WTC11 (cell line): ENCODE results near the gene ISY1. TPM values are rescaled to one million over a fixed set of nuclear protein-coding genes. Genes with fewer than 3 reads are reported as not detected.
A peak's percentile ranks its signal among the peaks of the same experiment; 100 is the strongest.

Source experiments
- ATAC-seq: fragments of 200-7000 bp; cut with Tn5 transposase; 2 replicates; pipeline ENCODE4 v1.10.0; 2021; ENCODE audit warnings: mild to moderate bottlenecking, moderate library complexity
- CTCF ChIA-PET: fragments of 300-600 bp; sonication (Branson Sonifier 250); formaldehyde crosslinking; loops from one replicate; lab custom pipeline; 2021; ENCODE audit warnings: antibody characterized with exemption; lab: Charles Lee
- POLR2A ChIA-PET: fragments of 350-600 bp; sonication (Branson Sonifier 250); formaldehyde crosslinking; loops from one replicate; lab custom pipeline; 2021; ENCODE audit warnings: antibody characterized with exemption; lab: Charles Lee
- DNase-seq: peaks from one replicate; pipeline ENCODE4 v3.0.0; 2021; ENCODE audit warnings: low spot score
- H3K27ac Mint-ChIP-seq: 2 replicates; pipeline ENCODE4 v1.8.0; 2021; ENCODE audit warnings: mixed read lengths
- H3K27me3 Mint-ChIP-seq: 2 replicates; pipeline ENCODE4 v1.8.0; 2021; ENCODE audit warnings: low read depth, mild to moderate bottlenecking, moderate library complexity, mixed read lengths
- H3K36me3 Mint-ChIP-seq: 2 replicates; pipeline ENCODE4 v1.8.0; 2021; ENCODE audit warnings: mixed read lengths
- H3K4me1 Mint-ChIP-seq: 2 replicates; pipeline ENCODE4 v1.8.0; 2022; ENCODE audit warnings: mixed read lengths
- H3K4me3 Mint-ChIP-seq: 2 replicates; pipeline ENCODE4 v1.8.0; 2021; ENCODE audit warnings: mild to moderate bottlenecking, moderate library complexity, mixed read lengths
- H3K9me3 Mint-ChIP-seq: 2 replicates; pipeline ENCODE4 v1.8.0; 2021; ENCODE audit warnings: mixed read lengths
- AR ChIP-seq: fragments of 250-450 bp; sonication (Bioruptor Pico); IDR thresholded peaks from 2 replicates; pipeline ENCODE4 v1.9.0; 2021; ENCODE audit warnings: mild to moderate bottlenecking
- ATF1 ChIP-seq: sonication (generic); formaldehyde crosslinking; IDR thresholded peaks from 2 replicates; pipeline ENCODE4 v1.8.1; 2023; ENCODE audit warnings: mild to moderate bottlenecking, moderate library complexity, missing genetic modification reagents
- E2F1 ChIP-seq: sonication (generic); formaldehyde crosslinking; IDR thresholded peaks from 2 replicates; pipeline ENCODE4 v1.8.0; 2022; ENCODE audit warnings: mild to moderate bottlenecking, missing genetic modification reagents
- ELF4 ChIP-seq: sonication (generic); formaldehyde crosslinking; IDR thresholded peaks from 2 replicates; pipeline ENCODE4 v1.8.1; 2022; ENCODE audit warnings: low read depth, mild to moderate bottlenecking, moderate library complexity, missing genetic modification reagents
- ESRRA ChIP-seq: sonication (generic); formaldehyde crosslinking; IDR thresholded peaks from 2 replicates; pipeline ENCODE4 v1.8.1; 2022; ENCODE audit warnings: mild to moderate bottlenecking, missing genetic modification reagents, borderline replicate concordance
- GRHL2 ChIP-seq: fragments of 250-450 bp; sonication (Bioruptor Pico); IDR thresholded peaks from 2 replicates; pipeline ENCODE4 v1.8.0; 2022; ENCODE audit warnings: mild to moderate bottlenecking, moderate library complexity; ENCODE audit not compliant: insufficient replicate concordance, severe bottlenecking
- HMGA2 ChIP-seq: fragments of 250-450 bp; sonication (Bioruptor Pico); IDR thresholded peaks from 2 replicates; pipeline ENCODE4 v1.4.0; 2021; ENCODE audit warnings: mild to moderate bottlenecking, moderate library complexity
- HMGXB4 ChIP-seq: sonication (generic); formaldehyde crosslinking; IDR thresholded peaks from 2 replicates; pipeline ENCODE4 v1.8.1; 2023; ENCODE audit warnings: mild to moderate bottlenecking, moderate library complexity, missing genetic modification reagents
- IRF1 ChIP-seq: sonication (generic); formaldehyde crosslinking; IDR thresholded peaks from 2 replicates; pipeline ENCODE4 v1.8.0; 2023; ENCODE audit warnings: missing genetic modification reagents
- OVOL2 ChIP-seq: fragments of 250-450 bp; sonication (Bioruptor Pico); IDR thresholded peaks from 2 replicates; pipeline ENCODE4 v1.9.0; 2021; ENCODE audit warnings: mild to moderate bottlenecking, borderline replicate concordance
- RELA ChIP-seq: sonication (generic); formaldehyde crosslinking; IDR thresholded peaks from 2 replicates; pipeline ENCODE4 v1.8.1; 2022; ENCODE audit warnings: missing genetic modification reagents, mild to moderate bottlenecking, borderline replicate concordance
- RORB ChIP-seq: fragments of 250-450 bp; sonication (Bioruptor Pico); IDR thresholded peaks from 2 replicates; pipeline ENCODE4 v1.9.0; 2021; ENCODE audit warnings: mild to moderate bottlenecking
- TEAD1 ChIP-seq: sonication (generic); formaldehyde crosslinking; IDR thresholded peaks from 2 replicates; pipeline ENCODE4 v1.8.0; 2022; ENCODE audit warnings: mild to moderate bottlenecking, missing genetic modification reagents
- ZBTB43 ChIP-seq: sonication (generic); formaldehyde crosslinking; IDR thresholded peaks from 2 replicates; pipeline ENCODE4 v1.8.1; 2023; ENCODE audit warnings: mild to moderate bottlenecking, missing genetic modification reagents
- ZNF219 ChIP-seq: sonication (generic); formaldehyde crosslinking; IDR thresholded peaks from 2 replicates; pipeline ENCODE4 v1.8.0; 2023; ENCODE audit warnings: missing genetic modification reagents, mild to moderate bottlenecking, borderline replicate concordance
- total RNA-seq: library from RNA; stranded (reverse); gene quantifications from 3 replicates; pipeline ENCODE4 v1.2.3, GENCODE V29; 2021
- TF ChIP-seq, protein P1 (sequence below): sonication (generic); formaldehyde crosslinking; IDR thresholded peaks from 2 replicates; pipeline ENCODE4 v1.8.0; 2022; ENCODE audit warnings: mild to moderate bottlenecking, missing genetic modification reagents
- TF ChIP-seq, protein P2 (sequence below): fragments of 250-450 bp; sonication (Bioruptor Pico); conservative IDR thresholded peaks from 2 replicates; pipeline ENCODE4 v1.9.0; 2021; ENCODE audit warnings: mild to moderate bottlenecking
- TF ChIP-seq, protein P3 (sequence below): fragments of 250-450 bp; sonication (Bioruptor Pico); IDR thresholded peaks from 2 replicates; pipeline ENCODE4 v1.8.0; 2021; ENCODE audit warnings: mild to moderate bottlenecking

The ISY1 gene
- total RNA-seq, 1 experiment from 2014 or later: 25.0 TPM

GRCh38 chr3:129184396-129184657, 23.5 kb upstream of the ISY1 start:
- H3K36me3 Mint-ChIP-seq: peaks cover 27% of the 10 kb centered on the region
- DNase-seq (no peak), ATAC-seq (0 out of 2 replicates have a peak, but pooled peaks have one; percentile 1)
- TF ChIP-seq HMGA2 (CRISPR knock-in tag) (no peak), IRF1 (no peak), TEAD1 (no peak), ELF4 (CRISPR knock-in tag) (no peak), HMGXB4 (no peak), ATF1 (CRISPR knock-in tag) (no peak), E2F1 (CRISPR knock-in tag) (no peak), GRHL2 (no peak), AR (CRISPR knock-in tag) (no peak), ESRRA (no peak), RELA (no peak), RORB (CRISPR knock-in tag) (no peak)
- TF ChIP-seq, protein P1, sequence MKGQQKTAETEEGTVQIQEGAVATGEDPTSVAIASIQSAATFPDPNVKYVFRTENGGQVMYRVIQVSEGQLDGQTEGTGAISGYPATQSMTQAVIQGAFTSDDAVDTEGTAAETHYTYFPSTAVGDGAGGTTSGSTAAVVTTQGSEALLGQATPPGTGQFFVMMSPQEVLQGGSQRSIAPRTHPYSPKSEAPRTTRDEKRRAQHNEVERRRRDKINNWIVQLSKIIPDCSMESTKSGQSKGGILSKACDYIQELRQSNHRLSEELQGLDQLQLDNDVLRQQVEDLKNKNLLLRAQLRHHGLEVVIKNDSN (CRISPR knock-in tag): no peak
- TF ChIP-seq, protein P2, sequence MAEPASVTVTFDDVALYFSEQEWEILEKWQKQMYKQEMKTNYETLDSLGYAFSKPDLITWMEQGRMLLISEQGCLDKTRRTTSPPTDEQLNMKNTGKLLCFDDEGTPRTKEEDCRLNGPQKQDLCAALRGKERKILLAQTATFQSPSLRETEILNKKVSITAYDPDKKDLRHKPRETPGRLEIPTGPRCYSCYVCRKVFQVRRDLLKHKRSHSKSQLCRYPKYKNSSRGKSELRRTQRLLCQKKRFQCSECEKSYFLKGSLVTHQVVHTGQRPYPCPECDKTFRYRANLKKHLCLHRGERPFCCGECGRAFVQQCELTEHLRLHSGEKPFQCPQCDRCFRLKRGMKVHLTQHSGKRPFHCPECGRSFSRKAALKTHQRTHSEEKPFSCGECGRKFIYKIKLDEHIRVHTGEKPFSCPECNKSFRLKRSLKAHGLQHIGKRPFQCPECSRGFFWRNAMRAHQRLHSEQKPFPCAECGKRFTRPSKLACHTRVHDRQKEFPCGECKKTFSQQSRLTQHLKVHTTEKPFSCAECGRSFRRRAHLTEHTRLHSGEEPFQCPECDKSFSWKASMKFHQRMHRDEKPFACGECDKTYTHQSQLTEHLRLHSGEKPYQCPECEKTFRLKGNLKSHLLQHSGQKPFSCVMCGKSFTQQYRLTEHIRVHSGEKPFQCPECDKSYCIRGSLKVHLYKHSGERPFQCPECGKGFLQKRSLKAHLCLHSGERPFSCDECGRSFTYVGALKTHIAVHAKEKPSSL (CRISPR knock-in tag): no peak
- H3K9me3 Mint-ChIP-seq: no peaks in the 10 kb centered on the region
- ChIA-PET POLR2A (interaction anchor here (0.6 to 1.5 kb wide), 5 partner anchors 22 to 132 kb away, joined by 3 to 11 read pairs (median 5); partner anchors contain the start of gene RAB43), CTCF (interaction anchor here (1.1 to 2.6 kb wide), 2 partner anchors 22 to 61 kb away, joined by 4 to 13 read pairs; no protein-coding TSS in a partner anchor)
- H3K27me3 Mint-ChIP-seq: no peaks in the 10 kb centered on the region
- H3K4me3 Mint-ChIP-seq: peak overlapping the region; percentile 89
- peak overlapping the region; percentile 93 for H3K27ac Mint-ChIP-seq
- peaks cover 23% of the 10 kb centered on the region for H3K4me1 Mint-ChIP-seq

DNA sequence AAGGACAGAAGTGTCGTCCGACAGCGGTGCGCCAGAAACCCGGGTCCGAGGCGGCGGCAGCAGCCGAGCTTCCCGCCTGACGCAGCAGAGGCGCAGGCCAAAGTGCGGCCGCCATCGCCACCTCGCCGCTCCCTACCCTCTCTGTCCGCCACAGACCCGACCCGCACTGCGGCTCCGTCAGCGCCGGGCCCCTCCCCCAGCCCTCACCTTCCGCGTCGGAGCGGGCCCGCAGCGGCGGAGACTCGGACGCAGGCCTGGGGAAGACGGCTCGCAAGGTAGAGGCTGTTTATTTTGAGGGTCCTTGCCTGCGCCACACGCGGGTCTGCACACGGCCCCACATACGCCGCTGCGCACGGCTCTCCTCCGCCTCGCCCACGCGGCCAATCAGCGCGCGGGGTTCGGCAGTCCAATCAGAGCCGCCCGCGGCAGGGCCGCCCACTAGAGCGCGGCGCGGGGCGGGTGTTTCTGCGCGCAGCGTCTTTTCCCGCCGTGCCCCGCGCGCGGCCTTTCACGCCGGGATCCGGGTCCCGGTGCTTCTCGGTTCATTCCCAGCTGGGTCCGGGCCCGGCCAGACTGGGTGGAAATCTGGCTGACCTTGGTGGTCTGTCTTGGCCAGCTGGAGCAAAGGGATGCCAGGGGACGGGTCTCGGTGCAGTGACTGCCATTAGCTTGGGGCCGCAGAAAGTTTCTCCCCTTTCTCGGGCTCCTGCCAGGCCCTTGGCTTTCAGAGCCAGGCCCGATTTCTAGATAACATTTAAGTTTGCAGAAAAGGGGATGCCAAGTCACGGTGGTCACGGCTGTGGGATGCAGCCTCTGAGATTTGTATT, 22.9 kb upstream of the ISY1 start, which contains the start of gene CNBP:
TSS of gene CNBP (minus strand) at position 328 of the 827 bp plus-strand sequence. CDS start 12,139 bp downstream, outside the sequence.
- DNase-seq (peak; percentile 87), ATAC-seq (peak; percentile 95)
- Mint-ChIP-seq H3K36me3 (peaks cover 32% of the 10 kb centered on the region), H3K27me3 (no peaks in the 10 kb centered on the region), H3K27ac (peak within 1 kb of the TSS; percentile 94), H3K4me3 (peak within 1 kb of the TSS; percentile 89), H3K9me3 (no peaks in the 10 kb centered on the region), H3K4me1 (peaks cover 28% of the 10 kb centered on the region)
- ChIA-PET CTCF (interaction anchor here (1.1 to 2.6 kb wide), 2 partner anchors 21 to 62 kb away, joined by 4 to 13 read pairs; no protein-coding TSS in a partner anchor), POLR2A (interaction anchor here (0.6 to 1.5 kb wide), 6 partner anchors 22 to 132 kb away, joined by 3 to 11 read pairs (median 5); partner anchors contain the start of gene RAB43)
- TF ChIP-seq ZNF219 (CRISPR knock-in tag): peak; percentile 15; the same call in 1 of the 2 replicates
- TF ChIP-seq, protein P3, sequence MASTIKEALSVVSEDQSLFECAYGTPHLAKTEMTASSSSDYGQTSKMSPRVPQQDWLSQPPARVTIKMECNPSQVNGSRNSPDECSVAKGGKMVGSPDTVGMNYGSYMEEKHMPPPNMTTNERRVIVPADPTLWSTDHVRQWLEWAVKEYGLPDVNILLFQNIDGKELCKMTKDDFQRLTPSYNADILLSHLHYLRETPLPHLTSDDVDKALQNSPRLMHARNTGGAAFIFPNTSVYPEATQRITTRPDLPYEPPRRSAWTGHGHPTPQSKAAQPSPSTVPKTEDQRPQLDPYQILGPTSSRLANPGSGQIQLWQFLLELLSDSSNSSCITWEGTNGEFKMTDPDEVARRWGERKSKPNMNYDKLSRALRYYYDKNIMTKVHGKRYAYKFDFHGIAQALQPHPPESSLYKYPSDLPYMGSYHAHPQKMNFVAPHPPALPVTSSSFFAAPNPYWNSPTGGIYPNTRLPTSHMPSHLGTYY (CRISPR knock-in tag): no peak
- no peak for TF ChIP-seq ATF1 (CRISPR knock-in tag)
- no peak for TF ChIP-seq OVOL2
- peak; percentile 80; the same call in 1 of the 2 replicates for TF ChIP-seq ZBTB43
